ENCODE measurements around the gene PDGFB.
A peak's percentile ranks its signal among the peaks of the same experiment; 100 is the strongest.

- no peak for TF ChIP-seq CTCF (IDR thresholded peaks at IDR 0.05)
- TF ChIP-seq POLR2A (IDR thresholded peaks at IDR 0.05) = peak in 1 of 3 donors; percentile 10
These were observed 1.2 kb downstream of the PDGFB start for GRCh38 chr22:39243439-39244135.

All from body of pancreas (tissue), 4 donors.